ENCODE data around the gene NLRP6. TPM values are rescaled to one million over a fixed set of nuclear protein-coding genes. Genes with fewer than 3 reads are reported as not detected.

The NLRP6 gene
- total and polyA plus RNA-seq, 9 donors = 0.02 to 1.1 (median 0.20) TPM; not detected in 3

- TF ChIP-seq EP300 (IDR thresholded peaks at IDR 0.05) = no peak
- H3K27me3 ChIP-seq = peaks cover 5% of the 10 kb centered on the region
- H3K27ac ChIP-seq = no peak overlapping the region
- no peaks in the 10 kb centered on the region for H3K9me3 ChIP-seq
- no peak for DNase-seq
- H3K4me3 ChIP-seq = no peak overlapping the region
- peaks cover 3% of the 10 kb centered on the region for H3K4me1 ChIP-seq (ENCODE audit: insufficient read depth)
- intact Hi-C loops (cut with DNase I) = no loop called here
- no peaks in the 10 kb centered on the region for H3K36me3 ChIP-seq
These were observed 2.0 kb upstream of the NLRP6 start for GRCh38 chr11:276219-276618.

GRCh38 chr11:279040-279965 is 1.1 kb downstream of the NLRP6 start:
- H3K4me3 ChIP-seq = no peak overlapping the region

GRCh38 chr11:279966-280705 is 1.9 kb downstream of the NLRP6 start:
- H3K4me3 ChIP-seq = no peak overlapping the region
- H3K9me3 ChIP-seq = no peaks in the 10 kb centered on the region
- peak in 2 of 5 donors; percentile 11 to 42 for DNase-seq
- H3K36me3 ChIP-seq = no peaks in the 10 kb centered on the region
- 2 to 3% (median 3%) methylated on average over 72 to 85 of the region's 85 CpGs for WGBS, 3 donors
- TF ChIP-seq EP300 (IDR thresholded peaks at IDR 0.05) (no peak), POLR2A (IDR thresholded peaks at IDR 0.05) (no peak), CTCF (IDR thresholded peaks at IDR 0.05) (no peak)
- H3K4me1 ChIP-seq (ENCODE audit: insufficient read depth) = peaks cover 3% of the 10 kb centered on the region
- peaks cover 5% of the 10 kb centered on the region for H3K27me3 ChIP-seq
- intact Hi-C loops (cut with DNase I) = loop anchor here in 1 of 4 donors (5.0 kb wide), 1 partner anchor 33 kb away; no protein-coding TSS in a partner anchor
- H3K27ac ChIP-seq = no peak overlapping the region

More at GRCh38 chr11:279040-279965, 1.1 kb downstream of the NLRP6 start:
- no peak for TF ChIP-seq EP300 (IDR thresholded peaks at IDR 0.05)
- no peak for TF ChIP-seq POLR2A (IDR thresholded peaks at IDR 0.05)
- TF ChIP-seq CTCF (IDR thresholded peaks at IDR 0.05) = no peak
- Histone ChIP-seq H3K9me3 (no peaks in the 10 kb centered on the region), H3K27me3 (peaks cover 5% of the 10 kb centered on the region), H3K36me3 (no peaks in the 10 kb centered on the region), H3K4me1 (ENCODE audit: insufficient read depth) (peaks cover 3% of the 10 kb centered on the region), H3K27ac (no peak overlapping the region)
- peak in 1 of 5 donors; percentile 35 for DNase-seq
- WGBS, 3 donors = 8 to 16% (median 9%) methylated on average over 53 to 97 of the region's 97 CpGs
- intact Hi-C loops (cut with DNase I) = no loop called here

GRCh38 chr11:280706-281485 is 2.7 kb downstream of the NLRP6 start:
- no peaks in the 10 kb centered on the region for H3K9me3 ChIP-seq
- H3K27ac ChIP-seq = no peak overlapping the region
- peaks cover 3% of the 10 kb centered on the region for H3K4me1 ChIP-seq (ENCODE audit: insufficient read depth)
- no peaks in the 10 kb centered on the region for H3K36me3 ChIP-seq
- WGBS, 3 donors = 6 to 15% (median 13%) methylated on average over 66 to 79 of the region's 79 CpGs
- intact Hi-C loops (cut with DNase I) = loop anchor here in 1 of 4 donors (5.0 kb wide), 1 partner anchor 34 kb away; no protein-coding TSS in a partner anchor
- peak in 1 of 5 donors; percentile 30 for DNase-seq
- peaks cover 5% of the 10 kb centered on the region for H3K27me3 ChIP-seq
- TF ChIP-seq CTCF (IDR thresholded peaks at IDR 0.05) (no peak), POLR2A (IDR thresholded peaks at IDR 0.05) (no peak), EP300 (IDR thresholded peaks at IDR 0.05) (no peak)
- H3K4me3 ChIP-seq = no peak overlapping the region
